ENCODE results near the gene PDE2A.

- TF ChIP-seq, protein P1, sequence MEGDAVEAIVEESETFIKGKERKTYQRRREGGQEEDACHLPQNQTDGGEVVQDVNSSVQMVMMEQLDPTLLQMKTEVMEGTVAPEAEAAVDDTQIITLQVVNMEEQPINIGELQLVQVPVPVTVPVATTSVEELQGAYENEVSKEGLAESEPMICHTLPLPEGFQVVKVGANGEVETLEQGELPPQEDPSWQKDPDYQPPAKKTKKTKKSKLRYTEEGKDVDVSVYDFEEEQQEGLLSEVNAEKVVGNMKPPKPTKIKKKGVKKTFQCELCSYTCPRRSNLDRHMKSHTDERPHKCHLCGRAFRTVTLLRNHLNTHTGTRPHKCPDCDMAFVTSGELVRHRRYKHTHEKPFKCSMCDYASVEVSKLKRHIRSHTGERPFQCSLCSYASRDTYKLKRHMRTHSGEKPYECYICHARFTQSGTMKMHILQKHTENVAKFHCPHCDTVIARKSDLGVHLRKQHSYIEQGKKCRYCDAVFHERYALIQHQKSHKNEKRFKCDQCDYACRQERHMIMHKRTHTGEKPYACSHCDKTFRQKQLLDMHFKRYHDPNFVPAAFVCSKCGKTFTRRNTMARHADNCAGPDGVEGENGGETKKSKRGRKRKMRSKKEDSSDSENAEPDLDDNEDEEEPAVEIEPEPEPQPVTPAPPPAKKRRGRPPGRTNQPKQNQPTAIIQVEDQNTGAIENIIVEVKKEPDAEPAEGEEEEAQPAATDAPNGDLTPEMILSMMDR (IDR thresholded peaks at IDR 0.05) = no peak
- TF ChIP-seq POLR2A (IDR thresholded peaks at IDR 0.05) = no peak
These were observed 45.3 kb upstream of the PDE2A start for GRCh38 chr11:72719551-72719950.

All from uterus (tissue), 2 donors.